HG02884 (cell line): ENCODE results near the gene CPA5.

Source experiments
- ATAC-seq: cut with Tn5 transposase; IDR thresholded peaks from one replicate; pipeline ENCODE4 v1.9.1; 2021; ENCODE audit warnings: mild to moderate bottlenecking, moderate library complexity; ENCODE audit not compliant: unreplicated experiment

CPA5 gene

DNA sequence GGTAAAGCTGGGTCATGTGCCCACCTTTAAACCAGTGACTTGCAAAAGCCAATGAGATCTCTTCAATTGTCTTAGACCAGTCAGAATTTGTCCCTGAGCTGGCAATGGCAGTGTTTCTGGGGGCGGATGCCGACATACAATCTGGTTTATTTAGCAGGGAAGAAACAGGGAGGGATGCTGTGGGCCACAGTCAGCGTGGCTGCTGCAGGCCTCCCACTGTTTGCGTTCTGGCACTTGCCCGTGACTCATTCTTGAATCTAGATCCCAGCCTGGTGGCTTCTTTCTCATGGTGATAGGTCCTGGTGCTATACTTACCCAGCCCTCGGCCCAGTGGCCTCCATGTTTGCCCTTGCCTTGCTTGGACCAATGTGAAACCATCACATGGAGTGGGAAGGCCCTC is 32.6 kb downstream of the CPA5 start:
- no peak for ATAC-seq

DNA sequence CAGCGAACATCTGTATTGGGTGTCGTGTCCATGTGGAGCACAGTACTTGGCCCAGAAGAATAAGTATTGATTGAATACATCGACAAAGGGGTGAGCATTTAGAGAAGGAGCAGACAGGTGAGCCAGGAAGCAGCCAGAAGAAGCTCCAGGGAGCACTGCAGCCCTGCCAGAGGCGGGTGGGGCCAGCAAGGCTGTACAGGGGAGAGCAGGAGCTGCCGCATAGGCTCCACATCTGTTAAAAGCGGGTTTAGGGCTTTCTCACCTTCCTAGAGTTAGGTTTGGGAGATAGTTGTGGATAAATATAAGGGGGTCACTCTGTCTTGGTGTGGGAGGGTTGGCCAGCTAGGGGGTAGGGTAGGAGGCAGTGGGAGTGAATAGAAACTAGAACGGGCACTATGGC is 34.4 kb downstream of the CPA5 start:
- no peak for ATAC-seq

DNA sequence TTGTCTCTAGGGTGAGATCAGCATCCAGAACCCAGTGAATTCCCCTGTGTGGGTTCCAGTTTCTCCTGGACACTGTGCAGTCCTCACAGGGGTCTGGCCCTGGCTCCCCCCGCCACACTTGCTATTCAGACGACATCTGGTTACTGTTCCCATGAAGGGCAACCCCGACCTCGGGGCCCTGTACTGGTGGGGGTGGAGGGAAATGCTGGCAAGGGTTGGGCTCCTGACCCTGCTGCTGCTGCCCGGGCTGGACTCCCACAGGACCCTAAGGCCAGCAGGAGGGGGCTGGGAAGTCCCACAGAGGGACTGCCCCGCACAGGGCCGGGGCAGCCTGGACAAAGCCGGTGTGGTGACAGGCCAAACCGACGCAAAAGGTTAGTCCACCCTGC is 34.9 kb downstream of the CPA5 start:
- no peak for ATAC-seq

DNA sequence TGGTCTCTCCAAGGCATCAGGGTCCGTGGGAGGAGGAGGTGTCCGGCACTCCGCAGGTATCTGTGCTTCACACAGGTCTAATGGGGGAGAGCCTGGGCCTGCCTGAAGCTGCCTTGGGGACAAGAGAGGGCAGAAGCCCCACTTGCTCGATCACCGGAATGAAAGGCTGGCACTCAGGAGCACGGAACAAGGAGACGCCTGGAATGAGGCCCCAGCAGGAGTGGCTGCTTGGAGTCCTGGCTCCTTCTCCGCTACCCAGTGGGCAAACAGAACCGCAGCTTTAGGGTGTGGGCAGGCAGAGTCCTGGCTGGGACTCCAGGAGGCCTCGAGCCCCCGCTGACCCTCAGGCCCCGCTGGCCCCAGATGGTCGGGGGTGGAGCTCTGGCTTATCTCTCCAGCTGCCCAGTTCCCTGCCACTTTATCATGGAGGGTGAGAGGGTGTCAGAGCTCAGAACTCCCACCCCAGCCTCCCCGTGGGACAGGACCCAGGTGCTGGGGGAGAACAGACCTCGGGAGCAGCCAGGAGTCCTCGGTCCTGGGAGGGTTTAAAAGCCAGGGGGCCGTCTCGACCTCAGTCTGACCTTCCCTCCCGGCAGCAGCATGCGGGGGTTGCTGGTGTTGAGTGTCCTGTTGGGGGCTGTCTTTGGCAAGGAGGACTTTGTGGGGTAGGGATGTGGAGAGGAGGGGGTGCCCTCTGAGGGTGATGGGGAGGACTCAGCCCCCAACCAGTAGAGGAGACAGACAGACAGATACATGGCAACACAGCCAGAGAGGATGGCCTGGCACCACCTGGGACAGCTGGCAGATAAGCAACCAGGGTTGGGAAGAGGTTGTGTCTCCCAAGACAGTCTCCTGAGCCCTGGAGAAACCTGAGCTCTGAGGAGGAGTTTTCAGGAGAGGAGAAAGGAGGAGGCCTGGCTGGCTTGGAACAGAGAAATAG is 35.6 kb downstream of the CPA5 start, which contains the start of gene CPA1:
TSS of gene CPA1 (plus strand) at position 574 of the 940 bp plus-strand sequence. CDS start at position 601, 27 bp downstream.
- ATAC-seq: no peak

DNA sequence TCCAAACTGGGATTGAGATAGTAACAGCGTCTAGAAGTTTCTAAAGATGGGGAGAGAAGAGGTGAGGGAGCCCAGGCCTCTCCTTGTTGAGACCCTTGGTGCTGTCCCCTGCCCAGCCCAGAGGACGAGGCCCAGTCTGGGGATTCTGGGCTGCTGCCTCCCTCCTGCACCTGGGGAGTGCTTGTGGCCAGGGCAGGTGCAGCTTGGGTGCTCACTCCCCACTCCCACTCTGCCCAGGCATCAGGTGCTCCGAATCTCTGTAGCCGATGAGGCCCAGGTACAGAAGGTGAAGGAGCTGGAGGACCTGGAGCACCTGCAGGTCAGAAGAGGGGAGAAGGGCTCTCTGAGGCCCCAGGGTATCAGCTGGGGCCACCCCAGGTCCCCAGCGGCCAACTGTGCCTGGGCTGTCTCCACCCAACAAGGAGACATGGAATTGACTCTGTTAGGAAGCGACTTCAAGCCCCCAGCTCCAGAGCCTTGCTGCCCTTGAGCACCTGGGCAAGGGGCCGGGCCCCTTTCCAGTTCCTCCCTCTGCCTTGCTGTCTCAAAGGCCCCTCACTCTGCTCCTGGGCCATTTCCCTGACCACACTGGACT is 36.3 kb downstream of the CPA5 start:
- ATAC-seq: no peak

DNA sequence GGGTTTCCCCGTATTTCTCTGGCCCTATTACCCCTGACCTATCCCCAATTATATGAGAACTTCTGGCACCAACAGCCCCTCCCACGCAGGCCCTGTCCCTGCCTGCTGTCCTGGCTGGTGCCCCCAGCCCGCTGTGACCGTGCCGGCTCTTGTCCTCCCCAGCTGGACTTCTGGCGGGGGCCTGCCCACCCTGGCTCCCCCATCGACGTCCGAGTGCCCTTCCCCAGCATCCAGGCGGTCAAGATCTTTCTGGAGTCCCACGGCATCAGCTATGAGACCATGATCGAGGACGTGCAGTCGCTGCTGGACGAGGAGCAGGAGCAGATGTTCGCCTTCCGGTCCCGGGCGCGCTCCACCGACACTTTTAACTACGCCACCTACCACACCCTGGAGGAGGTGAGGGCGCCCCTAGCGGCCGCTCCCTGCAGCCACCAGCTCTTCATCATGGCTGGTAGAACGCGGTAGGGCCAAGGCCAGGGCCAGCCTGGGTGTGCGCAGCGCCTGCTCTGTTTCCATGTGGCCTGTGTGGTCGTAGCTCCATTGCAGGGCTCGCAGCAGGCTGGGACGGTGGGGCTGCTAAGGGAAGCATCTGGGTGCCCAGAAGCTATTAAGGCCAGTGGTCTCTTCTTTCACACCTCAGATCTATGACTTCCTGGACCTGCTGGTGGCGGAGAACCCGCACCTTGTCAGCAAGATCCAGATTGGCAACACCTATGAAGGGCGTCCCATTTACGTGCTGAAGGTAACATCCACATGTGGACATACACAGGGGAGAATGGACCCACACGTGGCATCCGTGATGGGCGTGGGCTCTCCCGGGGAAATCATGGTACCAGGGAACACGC is 37.1 kb downstream of the CPA5 start:
- no peak for ATAC-seq

DNA sequence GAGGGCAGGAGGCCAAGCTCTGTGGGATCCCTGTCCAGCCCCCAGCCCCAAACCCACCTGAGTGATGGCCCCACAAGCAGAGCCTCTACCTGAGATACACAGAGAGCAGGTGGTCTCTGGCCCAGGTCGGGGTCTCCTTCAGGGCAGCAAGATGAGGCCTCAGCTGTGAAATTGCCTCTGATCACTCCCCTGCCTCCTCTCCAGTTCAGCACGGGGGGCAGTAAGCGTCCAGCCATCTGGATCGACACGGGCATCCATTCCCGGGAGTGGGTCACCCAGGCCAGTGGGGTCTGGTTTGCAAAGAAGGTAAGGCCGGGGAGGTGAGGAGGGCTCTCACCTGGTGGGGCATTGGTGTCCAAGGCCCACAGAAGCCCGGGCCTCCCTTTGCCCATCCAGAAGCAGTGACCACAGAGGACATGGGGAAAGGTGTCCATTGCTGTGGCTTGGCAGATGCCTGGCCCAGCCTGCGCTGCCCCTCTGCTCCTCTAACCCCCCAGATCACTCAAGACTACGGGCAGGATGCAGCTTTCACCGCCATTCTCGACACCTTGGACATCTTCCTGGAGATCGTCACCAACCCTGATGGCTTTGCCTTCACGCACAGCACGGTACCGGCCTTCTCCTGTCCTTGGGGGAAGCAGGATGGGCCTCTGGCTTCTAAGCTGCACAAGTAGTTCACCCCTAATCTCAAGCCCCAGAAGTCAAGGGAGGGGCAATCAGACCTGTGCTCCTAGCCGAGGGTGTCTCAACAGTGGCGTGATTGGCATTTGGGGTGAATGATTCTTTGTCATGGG is 38.8 kb downstream of the CPA5 start:
- no peak for ATAC-seq

DNA sequence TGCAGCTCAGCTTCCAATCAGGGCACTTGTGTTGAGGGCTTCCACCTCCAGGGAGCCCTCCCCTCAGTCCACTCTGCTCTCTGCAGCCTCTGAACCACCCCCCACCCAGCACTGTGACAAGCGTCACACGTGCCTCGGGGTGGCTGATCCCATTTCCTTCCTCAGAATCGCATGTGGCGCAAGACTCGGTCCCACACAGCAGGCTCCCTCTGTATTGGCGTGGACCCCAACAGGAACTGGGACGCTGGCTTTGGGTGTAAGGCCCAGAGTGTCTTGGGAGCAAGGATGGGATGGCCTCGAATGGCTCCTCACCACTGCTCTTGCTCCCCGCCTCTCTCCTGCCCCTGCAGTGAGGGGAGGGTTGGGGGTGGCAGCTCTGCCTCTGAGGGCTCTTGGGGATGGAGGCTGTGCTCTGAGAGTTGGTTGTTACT is 39.8 kb downstream of the CPA5 start:
- no peak for ATAC-seq

DNA sequence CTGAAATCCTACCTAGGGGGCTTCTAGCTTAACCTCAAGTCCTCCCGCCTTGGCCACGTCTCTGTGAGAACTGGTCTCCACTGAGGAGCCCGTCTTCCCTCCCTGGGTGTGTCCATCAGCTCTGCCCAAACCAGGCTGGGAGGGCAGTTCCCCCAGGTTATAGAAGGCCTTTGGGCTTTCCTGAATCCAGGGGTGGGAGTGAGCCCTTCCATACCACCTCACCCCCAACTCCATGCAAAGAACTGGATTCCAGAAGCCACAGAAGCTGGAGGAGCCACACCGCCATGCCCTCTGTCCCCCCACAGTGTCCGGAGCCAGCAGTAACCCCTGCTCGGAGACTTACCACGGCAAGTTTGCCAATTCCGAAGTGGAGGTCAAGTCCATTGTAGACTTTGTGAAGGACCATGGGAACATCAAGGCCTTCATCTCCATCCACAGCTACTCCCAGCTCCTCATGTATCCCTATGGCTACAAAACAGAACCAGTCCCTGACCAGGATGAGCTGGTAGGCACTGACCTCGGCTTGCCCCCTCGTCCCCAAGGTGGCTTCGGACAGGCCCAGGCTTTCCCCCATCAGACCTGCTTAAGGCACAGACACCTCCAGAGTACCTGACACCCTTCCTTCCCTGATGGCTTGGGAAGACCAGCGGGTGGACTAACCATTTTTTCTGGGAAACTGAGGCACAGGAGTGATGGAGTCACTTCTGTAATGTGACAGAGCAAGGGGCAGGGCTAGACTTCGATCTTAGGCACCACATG is 40.4 kb downstream of the CPA5 start:
- ATAC-seq: no peak

DNA sequence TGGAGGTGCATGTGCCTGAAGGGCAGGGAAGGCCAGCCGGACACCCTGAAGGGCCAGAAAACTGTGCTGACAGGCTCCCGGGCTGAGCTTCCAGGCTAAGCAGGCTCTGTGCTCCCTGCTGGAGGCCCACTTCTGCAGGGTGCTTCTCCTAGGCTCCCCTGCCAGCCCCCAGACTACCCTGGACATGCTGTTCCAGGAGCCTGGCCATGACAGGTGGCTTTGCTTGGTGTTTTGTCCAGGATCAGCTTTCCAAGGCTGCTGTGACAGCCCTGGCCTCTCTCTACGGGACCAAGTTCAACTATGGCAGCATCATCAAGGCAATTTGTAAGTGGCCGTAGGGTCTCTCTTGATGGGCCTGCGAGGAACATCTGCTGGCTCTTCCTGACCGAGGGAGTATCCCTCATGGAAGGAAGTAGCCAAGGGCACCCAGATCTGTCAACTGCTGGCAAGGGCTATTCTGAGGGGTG is 41.0 kb downstream of the CPA5 start:
- ATAC-seq: no peak

DNA sequence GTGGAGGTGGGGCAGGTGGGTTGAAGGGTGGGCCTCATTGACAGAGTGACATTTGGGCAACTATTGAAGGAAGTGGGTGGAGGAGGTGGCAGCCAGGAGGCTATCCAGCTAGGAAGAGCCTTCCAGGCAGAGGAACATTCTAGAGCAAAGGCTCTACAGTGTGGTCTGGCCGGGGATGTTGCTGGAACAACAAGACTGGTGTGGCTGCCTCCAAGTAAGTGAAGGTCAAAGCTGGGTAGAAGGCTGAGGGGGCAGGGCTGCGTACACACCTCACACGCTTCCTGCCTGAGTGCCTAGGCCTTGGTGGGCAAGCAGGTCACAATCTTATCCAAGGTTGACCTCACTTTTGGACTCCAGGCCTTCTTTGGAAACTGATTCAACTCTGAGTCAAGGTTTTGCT is 42.3 kb downstream of the CPA5 start:
- ATAC-seq: no peak

DNA sequence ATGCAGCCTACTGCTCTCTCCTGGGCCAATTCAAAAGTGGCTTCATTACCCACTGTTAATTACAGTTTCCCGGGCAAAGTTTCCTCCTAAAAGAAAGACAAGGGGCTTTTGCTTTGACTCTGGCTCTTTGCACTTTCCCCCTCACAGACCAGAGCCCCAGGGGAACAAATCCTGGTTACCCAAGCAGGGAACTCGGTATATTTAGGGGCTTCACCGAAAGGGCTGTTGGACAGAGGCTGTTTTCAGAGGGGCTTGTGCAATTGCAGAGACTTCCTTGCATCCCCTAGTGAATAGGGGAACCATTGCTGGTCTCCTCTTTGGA is 42.7 kb downstream of the CPA5 start:
- no peak for ATAC-seq

DNA sequence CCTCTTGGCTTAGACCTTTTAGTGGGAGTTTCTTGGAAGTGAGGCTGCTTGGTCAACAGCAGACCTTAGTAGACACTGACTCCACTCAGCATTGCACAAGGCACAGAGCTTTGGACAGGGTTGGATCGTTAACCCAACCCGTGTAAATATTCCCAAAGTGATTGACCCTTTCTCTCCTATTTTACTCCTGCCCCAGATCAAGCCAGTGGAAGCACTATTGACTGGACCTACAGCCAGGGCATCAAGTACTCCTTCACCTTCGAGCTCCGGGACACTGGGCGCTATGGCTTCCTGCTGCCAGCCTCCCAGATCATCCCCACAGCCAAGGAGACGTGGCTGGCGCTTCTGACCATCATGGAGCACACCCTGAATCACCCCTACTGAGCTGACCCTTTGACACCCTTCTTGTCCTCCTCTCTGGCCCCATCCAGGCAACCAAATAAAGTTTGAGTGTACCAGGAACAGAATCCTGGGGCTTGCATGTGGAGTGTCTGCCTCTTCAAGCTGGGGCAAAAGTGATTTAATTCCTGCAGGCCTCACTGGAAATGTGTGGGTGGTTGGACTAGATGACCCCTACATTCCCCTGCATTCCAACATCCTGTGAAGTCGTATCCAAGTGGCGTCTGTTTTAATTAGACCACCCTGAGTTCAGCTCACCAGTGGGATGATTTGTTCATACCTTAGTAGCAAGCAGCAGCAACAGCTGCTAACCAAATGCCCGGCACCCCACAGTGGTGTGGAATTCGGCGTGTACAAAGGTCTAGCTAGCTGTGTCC is 43.2 kb downstream of the CPA5 start:
- no peak for ATAC-seq

DNA sequence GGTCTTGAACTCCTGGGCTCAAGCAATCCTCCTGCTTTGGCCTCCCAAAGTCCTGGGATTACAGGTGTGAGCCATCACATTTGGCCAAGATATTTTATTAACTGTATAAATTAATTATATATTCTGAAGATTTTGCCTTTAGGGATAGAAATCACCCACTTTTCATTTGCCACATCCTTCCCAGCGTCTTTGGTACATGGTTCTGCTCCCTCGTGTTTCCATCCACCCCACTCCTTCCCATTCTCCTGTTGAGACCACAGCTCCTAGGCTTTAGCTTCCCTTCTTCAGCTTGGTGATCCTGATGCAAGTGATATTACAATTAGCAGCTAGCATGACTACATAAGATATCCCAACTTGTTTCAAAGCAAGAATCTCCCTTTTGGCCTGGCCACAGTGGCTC is 44.1 kb downstream of the CPA5 start:
- no peak for ATAC-seq

DNA sequence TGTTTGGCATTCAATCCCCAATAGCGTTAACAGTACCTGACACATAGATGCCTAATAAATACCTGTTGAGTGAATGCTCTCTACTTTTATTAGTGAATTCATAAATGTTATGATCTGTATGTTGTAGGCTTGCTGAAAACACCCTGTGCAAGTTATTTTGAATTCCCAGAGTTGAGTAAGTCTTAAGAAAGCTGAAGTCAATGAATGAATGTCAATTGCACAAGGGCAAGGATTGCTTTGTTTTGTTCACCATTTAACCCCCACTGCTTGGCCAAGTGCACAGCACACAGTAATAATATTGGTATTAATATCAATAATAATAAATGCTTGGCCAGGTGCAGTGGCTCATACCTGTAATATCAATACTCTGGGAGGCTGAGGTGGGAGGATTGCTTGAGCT is 45.9 kb downstream of the CPA5 start:
- ATAC-seq: no peak

DNA sequence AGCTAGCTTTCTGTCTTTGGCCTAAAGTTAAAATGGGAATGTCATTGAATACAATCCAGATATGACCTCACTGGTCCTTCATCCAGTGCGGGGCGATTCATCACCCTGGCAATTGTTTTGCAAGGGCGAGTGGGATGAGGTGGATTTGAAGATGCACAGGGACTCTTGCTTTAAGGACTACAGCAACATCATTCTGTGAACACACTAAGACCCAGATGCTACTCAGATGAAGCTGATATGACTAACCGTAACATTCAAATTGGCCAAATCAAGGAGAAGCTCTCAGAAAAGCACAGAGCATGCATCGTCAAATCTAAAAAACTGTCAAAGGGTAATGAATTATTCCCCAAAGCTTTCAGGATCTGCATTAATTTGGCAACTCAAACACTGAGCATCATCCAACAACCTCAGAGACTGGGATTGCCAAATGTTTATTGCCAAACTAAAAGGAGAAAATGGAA is 48.5 kb downstream of the CPA5 start:
- ATAC-seq: no peak

DNA sequence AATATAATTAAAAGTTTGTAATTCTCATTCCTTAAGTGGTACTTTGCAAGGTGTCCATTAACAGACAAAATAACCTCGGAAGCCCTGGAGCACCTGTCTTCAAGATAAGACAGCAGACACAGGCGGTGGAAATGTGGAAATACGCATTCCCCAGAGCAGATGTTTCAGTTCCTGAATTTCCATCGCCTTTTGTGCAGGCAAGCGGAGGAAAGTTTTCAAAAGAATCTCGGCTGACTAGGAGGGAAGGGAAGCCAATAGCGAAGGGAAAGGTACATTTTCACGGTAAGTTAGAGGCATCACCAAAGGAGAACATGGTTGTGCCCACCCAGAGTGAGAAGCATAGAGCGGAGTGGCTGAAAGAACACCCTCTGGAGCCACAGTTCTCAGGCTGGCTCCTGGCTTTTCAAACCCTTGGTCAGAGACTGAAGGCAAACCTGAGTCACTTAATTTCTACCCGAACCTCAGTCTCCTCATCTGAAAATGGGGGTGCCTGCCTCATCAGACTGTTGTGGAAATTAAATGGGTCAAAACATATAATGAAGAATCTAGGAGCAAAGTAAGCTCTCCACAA is 49.3 kb downstream of the CPA5 start:
- ATAC-seq: no peak

DNA sequence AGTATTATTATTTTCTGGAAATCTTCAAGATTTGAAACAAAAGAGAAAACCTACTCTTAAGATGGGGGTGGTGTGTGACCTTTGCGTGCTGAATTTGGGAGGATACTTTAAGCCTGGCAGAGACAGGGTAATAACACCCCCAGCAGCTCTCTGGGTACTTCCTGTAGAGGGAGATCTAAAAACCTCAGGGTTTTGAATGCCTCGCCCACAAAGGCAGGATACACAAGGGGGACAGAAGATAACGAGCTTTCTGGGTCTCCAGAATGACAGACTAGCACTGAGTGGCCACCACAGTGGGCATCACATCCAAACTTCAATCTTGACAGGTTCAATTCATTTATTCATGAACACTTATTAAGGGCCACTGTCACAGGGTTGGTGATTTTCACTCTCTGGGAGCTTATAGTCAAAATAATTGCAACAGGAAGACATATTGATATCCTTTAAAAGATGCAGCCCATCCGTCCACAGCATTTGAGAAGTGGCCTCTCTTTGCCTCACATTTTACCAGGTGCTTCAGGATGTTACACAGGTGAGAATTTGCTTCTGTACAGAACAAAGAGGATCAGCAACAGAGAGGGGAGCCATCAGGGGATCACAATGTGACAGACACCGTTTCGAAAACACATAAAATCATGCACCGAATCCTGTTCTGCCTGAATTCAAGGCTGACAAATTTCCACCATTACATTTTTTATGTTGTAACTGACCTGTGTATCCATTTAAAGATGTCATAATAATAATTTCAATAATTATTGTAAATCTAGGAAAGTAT is 50.0 kb downstream of the CPA5 start:
- ATAC-seq: no peak
